Activated T-helper 9 cell treated with anti-CD3 and anti-CD28 coated beads, Interleukin-2, amount 50 U/mL, for 16 hours (primary cell): ENCODE results near the gene MYBPC1.
"Not testable (repeated sequence)": the region's sequence is repeated elsewhere in the genome, so short reads cannot be mapped to it uniquely, and the experiment has no call there.

Source experiments
- DNase-seq: peaks from one replicate; pipeline ENCODE4 v3.0.0-alpha.2; 2020; ENCODE audit warnings: low read depth

Gene MYBPC1

DNA sequence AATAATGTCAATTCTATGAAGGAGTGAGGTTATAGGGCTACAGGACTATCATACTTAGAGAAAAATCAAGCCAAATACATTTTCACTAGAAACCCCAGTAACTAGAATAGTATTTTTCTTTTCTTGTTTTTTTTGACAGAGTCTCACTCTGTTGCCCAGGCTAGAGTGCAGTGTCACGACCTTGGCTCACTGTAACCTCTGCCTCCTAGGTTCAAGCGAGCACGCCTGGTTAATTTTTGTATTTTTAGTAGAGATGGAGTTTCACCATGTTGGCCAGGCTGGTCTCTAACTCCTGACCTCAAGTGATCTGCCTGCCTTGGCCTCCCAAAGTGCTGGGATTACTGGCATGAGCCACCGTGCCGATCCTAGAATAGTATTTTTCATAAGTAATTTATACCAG lies 139.7 kb downstream of the MYBPC1 start:
- DNase-seq: not testable (repeated sequence)
